Chondrocyte (in vitro differentiated cells): ENCODE measurements around the gene CENPS. TPM values are rescaled to one million over a fixed set of nuclear protein-coding genes. Genes with fewer than 3 reads are reported as not detected.

ENCODE experiments used
- DNase-seq: peaks from one replicate; pipeline ENCODE4 v3.0.0; 2021; ENCODE audit warnings: mixed read lengths, low spot score
- H3K27ac Mint-ChIP-seq: one replicate; pipeline ENCODE4 v1.8.0; 2021; ENCODE audit warnings: mild to moderate bottlenecking, moderate library complexity, mixed read lengths; ENCODE audit not compliant: unreplicated experiment
- H3K27me3 Mint-ChIP-seq: 2 replicates; pipeline ENCODE4 v1.8.0; 2021; ENCODE audit warnings: low read depth, mixed read lengths
- H3K36me3 Mint-ChIP-seq: 2 replicates; pipeline ENCODE4 v1.8.0; 2021; ENCODE audit warnings: low read depth, mixed read lengths
- H3K4me1 Mint-ChIP-seq: 2 replicates; pipeline ENCODE4 v1.8.0; 2021; ENCODE audit warnings: low read depth, mild to moderate bottlenecking, mixed read lengths
- H3K4me3 Mint-ChIP-seq: one replicate; pipeline ENCODE4 v1.8.0; 2021; ENCODE audit warnings: mild to moderate bottlenecking, moderate library complexity, mixed read lengths; ENCODE audit not compliant: unreplicated experiment
- H3K9me3 Mint-ChIP-seq: 2 replicates; pipeline ENCODE4 v1.8.0; 2021; ENCODE audit warnings: low read depth, mixed read lengths
- total RNA-seq: library from RNA; stranded (reverse); gene quantifications from 3 replicates; pipeline ENCODE4 v1.2.1, GENCODE V29; 2021
- TF ChIP-seq, protein P1 (sequence below): fragments of 200-600 bp; sonication (generic); IDR thresholded peaks from 2 replicates; pipeline ENCODE4 v1.5.0; 2021; ENCODE audit warnings: antibody characterized with exemption, mild to moderate bottlenecking, moderate library complexity

CENPS gene
- total RNA-seq, 1 donor from 2014 or later = 11.3 TPM

GRCh38 chr1:10429868-10430215, 391 bp upstream of the CENPS start:
- Mint-ChIP-seq H3K9me3 (no peaks in the 10 kb centered on the region), H3K4me1 (peaks cover 17% of the 10 kb centered on the region), H3K4me3 (peak overlapping the region; percentile 88), H3K36me3 (no peaks in the 10 kb centered on the region), H3K27ac (no peak overlapping the region), H3K27me3 (no peaks in the 10 kb centered on the region)
- DNase-seq = no peak
- TF ChIP-seq, protein P1, sequence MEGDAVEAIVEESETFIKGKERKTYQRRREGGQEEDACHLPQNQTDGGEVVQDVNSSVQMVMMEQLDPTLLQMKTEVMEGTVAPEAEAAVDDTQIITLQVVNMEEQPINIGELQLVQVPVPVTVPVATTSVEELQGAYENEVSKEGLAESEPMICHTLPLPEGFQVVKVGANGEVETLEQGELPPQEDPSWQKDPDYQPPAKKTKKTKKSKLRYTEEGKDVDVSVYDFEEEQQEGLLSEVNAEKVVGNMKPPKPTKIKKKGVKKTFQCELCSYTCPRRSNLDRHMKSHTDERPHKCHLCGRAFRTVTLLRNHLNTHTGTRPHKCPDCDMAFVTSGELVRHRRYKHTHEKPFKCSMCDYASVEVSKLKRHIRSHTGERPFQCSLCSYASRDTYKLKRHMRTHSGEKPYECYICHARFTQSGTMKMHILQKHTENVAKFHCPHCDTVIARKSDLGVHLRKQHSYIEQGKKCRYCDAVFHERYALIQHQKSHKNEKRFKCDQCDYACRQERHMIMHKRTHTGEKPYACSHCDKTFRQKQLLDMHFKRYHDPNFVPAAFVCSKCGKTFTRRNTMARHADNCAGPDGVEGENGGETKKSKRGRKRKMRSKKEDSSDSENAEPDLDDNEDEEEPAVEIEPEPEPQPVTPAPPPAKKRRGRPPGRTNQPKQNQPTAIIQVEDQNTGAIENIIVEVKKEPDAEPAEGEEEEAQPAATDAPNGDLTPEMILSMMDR = no peak

DNA sequence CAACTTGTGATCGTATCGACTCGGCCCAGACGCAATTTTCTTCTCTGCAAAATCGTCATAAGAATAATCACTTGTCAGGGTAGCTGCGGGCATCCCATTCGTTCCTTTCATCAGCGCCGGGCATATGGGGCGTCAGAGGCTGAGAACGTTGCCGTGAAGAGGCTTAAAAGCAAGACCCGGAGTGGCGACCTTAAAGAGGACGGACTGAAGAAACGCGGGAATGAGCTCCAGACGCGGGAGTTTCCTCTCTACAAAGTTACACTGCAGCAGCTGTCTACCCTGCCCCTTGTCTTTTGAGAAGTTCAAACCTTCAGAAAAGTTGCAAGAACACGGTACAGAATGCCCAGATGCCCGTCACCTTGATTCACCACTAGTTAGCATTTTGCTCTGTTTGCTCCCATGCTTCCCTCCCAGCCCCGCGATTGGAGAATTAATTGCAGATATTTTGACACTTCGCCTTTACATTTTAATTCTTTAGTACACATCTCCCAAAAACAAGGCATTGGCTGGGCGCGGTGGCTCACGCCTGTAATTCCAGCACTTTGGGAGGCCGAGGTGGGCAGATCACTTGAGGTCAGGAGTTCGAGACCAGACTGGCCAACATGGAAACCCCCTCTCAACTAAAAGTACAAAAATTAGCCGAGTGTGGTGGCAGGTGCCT, 967 bp downstream of the CENPS start:
- Mint-ChIP-seq H3K9me3 (no peaks in the 10 kb centered on the region), H3K27ac (peak overlapping the region; percentile 68), H3K4me1 (peaks cover 17% of the 10 kb centered on the region), H3K4me3 (peak overlapping the region; percentile 88), H3K27me3 (no peaks in the 10 kb centered on the region), H3K36me3 (no peaks in the 10 kb centered on the region)
- DNase-seq = no peak
- TF ChIP-seq, protein P1 = no peak

DNA sequence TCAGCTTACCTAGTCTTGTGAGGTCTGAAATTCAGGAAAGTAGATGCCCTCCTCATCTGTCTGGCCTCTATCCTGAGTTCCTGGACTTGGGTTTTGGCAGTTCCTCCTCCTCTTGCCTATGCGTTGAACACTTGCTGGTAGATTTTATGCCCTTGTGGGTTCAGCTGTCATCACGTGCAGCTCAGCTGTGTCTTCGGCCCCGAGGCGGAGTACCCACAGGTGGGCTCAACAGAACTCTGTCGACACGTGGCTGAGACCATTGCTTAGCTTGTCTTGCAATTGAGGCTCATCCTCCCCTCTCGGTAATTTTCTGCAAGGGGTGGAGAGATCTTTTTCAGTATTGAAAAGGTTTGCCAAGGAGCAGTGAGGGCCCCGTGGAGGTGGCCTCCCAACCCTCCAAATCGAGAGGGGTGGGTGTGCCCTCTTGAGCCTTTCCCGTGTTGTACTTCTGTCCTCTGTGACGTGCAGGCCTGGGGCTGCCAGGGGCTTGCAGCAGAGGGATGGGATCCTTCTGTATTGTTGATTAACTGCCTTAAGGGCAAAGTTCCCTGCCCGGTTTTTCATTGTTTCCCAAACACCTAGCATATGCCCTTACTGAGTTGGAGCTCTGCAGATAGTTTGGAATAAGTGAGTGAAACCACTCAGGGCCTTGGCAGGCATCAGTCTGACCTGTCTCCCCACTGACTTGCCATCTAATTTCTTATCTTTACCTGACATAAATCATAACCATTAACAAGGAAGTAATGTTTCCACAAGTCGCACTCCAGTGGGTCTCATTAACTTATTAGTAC, 2.9 kb downstream of the CENPS start:
- H3K4me1 Mint-ChIP-seq = peaks cover 14% of the 10 kb centered on the region
- no peaks in the 10 kb centered on the region for H3K9me3 Mint-ChIP-seq
- TF ChIP-seq, protein P1 = no peak
- no peak overlapping the region for H3K27ac Mint-ChIP-seq
- no peak overlapping the region for H3K4me3 Mint-ChIP-seq
- no peaks in the 10 kb centered on the region for H3K36me3 Mint-ChIP-seq
- no peaks in the 10 kb centered on the region for H3K27me3 Mint-ChIP-seq
- DNase-seq = no peak

- Mint-ChIP-seq H3K4me3 (no peak overlapping the region), H3K4me1 (peaks cover 14% of the 10 kb centered on the region), H3K36me3 (no peaks in the 10 kb centered on the region), H3K27ac (no peak overlapping the region), H3K27me3 (no peaks in the 10 kb centered on the region), H3K9me3 (no peaks in the 10 kb centered on the region)
- TF ChIP-seq, protein P1 = no peak
- no peak for DNase-seq
Measured at GRCh38 chr1:10433790-10434189, 3.6 kb downstream of the CENPS start.

GRCh38 chr1:10434590-10434989, 4.4 kb downstream of the CENPS start:
- H3K27ac Mint-ChIP-seq = no peak overlapping the region
- peaks cover 14% of the 10 kb centered on the region for H3K4me1 Mint-ChIP-seq
- DNase-seq = no peak
- H3K9me3 Mint-ChIP-seq = no peaks in the 10 kb centered on the region
- TF ChIP-seq, protein P1 = no peak
- H3K27me3 Mint-ChIP-seq = no peaks in the 10 kb centered on the region
- no peak overlapping the region for H3K4me3 Mint-ChIP-seq
- no peaks in the 10 kb centered on the region for H3K36me3 Mint-ChIP-seq
